Renal cortex interstitium (tissue), 11 donors: Measurements from ENCODE around the gene APOA4. TPM values are rescaled to one million over a fixed set of nuclear protein-coding genes. Genes with fewer than 3 reads are reported as not detected.

ENCODE experiments used
- DNase-seq, 11 donors: peaks; one replicate each; pipeline ENCODE4 v3.0.0-alpha.2; 2013; ENCODE audit warnings: low read depth in 9 of 11, low spot score in 4 of 11; ENCODE audit errors: extremely low read depth in 1 of 11
- polyA plus RNA-seq, 3 donors: library from polyadenylated mRNA; unstranded; fragments of 120-200 nt; gene quantifications; one replicate each; pipeline ENCODE4 v1.2.1, GENCODE V29; 2013; ENCODE audit not compliant: insufficient read length in 3 of 3

The APOA4 gene
- polyA plus RNA-seq, 3 donors, result 1.5 TPM; not detected in 2

DNA sequence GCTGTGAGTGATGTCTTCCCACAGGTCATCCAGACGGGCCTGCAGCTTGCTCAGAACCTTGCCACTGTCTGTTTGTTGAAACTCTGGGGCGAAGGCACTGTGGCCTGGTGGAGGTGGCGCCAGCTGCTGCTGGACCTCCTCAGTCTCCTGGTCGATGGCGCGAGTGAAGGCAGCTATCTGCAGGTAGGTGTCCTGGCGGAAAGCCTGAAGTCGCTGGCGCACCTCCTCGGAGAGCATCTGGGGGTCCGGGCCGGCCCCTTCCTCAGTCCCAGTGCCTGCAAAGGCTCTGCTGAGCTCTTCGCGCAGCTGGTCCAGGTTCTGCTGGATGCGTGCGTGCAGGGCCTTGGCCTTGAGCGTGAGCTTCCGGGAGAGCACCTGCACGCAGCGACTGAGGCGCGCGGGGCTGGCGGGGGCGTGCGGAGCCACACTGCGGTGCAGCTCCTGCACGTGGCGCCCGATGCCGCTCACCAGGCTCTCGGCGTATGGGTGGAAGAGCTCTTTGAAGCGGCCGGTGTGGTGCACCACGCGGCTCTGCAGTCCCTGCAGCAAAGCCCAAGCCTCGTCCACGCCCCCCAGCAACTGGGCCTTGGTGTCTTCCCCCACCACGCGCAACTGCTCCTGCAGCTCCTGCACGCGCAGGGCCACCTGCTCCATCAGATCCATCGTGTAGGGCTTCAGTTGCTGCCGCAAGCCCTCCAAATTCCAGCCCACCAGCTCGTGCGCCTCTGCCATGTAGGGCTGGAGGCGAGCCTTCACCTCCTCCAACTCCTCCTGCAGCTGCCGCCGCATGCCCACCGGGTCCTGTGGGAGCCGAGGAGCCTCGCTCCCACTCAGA, 32.7 kb downstream of the APOA4 start:
- no peak for DNase-seq

GRCh38 chr11:116788975-116789374, 34.1 kb downstream of the APOA4 start:
- no peak for DNase-seq

DNA sequence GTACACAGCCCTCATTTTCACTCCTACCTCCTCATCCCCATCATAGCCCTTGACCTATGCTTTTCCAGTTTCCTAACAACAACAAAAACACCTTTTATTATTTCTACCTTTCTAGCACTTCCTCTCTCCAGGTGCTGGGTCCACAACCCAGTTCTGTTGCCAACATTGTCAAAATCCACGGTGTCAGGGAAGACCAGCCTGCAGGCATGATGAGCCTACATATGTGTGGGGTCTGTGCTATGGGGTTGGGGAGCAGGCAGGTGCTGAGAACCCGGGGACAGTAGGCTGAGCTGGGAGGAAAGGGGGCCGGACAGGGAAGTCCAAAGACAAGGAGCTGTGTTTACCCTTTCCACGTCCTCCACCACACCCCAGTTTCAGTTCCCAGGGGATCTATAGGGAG, 34.6 kb downstream of the APOA4 start:
- DNase-seq, result no peak

- DNase-seq, result peak; percentile 46 to 77 (median 70)
Measured at GRCh38 chr11:116787786-116788486, 35.2 kb downstream of the APOA4 start, which contains the start of gene ZPR1. Gene ZPR1 (minus strand): TSS chr11:116788023. CDS start chr11:116787990, 33 bp downstream.

- peak in 1 of 11 donors; percentile 8 for DNase-seq
Measured at GRCh38 chr11:116787436-116787785, 35.7 kb downstream of the APOA4 start.

GRCh38 chr11:116786966-116787365, 36.1 kb downstream of the APOA4 start:
- DNase-seq, result no peak

GRCh38 chr11:116786326-116786725, 36.8 kb downstream of the APOA4 start:
- DNase-seq, result no peak

GRCh38 chr11:116782728-116783127, 40.4 kb downstream of the APOA4 start:
- DNase-seq, result no peak

GRCh38 chr11:116778556-116778955, 44.5 kb downstream of the APOA4 start:
- DNase-seq, result no peak

GRCh38 chr11:116777056-116777455, 46.0 kb downstream of the APOA4 start:
- DNase-seq, result no peak

DNA sequence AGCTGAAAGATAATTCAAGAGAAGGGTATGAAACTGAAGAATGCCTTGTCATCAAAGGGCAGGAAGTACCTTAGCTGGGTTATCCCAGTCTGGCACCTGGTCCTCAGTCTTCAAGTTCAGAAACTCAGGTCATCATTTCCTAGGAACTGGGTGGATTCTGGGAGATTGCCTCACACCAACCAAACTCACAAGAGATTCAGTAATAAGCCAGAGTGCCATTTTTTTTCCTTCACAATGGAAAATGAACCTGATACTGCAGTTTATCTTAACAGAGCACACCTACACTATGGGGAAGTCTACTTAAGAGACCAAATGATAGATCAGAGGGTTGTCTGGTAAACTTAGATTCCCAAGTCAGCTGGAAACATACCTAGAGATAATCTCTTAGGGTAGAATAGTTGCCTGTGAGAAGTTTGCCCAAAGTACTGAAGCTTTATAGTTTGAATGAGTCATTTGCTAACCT, 46.6 kb downstream of the APOA4 start:
- DNase-seq, result no peak

GRCh38 chr11:116775975-116776374, 47.1 kb downstream of the APOA4 start:
- no peak for DNase-seq

- DNase-seq, result no peak
Measured at GRCh38 chr11:116774661-116775060, 48.4 kb downstream of the APOA4 start.

- DNase-seq, result peak in 2 of 11 donors; percentile 31 to 56
Measured at GRCh38 chr11:116773203-116774097, 49.7 kb downstream of the APOA4 start.

- DNase-seq, result peak in 9 of 11 donors; percentile 82 to 89 (median 86)
Measured at GRCh38 chr11:116772443-116773202, 50.5 kb downstream of the APOA4 start, which contains the start of gene BUD13. Gene BUD13 (minus strand): TSS chr11:116772987. CDS start chr11:116772964, 23 bp downstream.

DNA sequence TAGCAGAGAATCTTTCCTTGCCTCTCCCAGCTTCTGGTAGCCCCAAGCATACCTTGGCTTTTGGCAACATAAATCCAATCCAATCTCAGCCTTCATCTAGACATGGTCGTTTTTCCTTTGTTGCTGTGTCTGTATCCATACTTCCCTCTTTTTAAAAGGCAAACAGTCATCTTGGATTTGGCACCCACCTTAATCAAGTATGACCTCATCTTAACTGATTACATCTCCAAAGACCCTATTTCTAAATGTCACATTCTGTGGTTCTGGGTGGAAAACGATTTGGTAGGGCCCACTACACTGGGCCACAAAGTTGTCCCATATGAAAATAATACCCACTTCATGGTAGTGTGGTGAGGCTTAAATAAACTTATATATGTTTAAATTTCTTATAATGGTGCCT, 51.2 kb downstream of the APOA4 start:
- no peak for DNase-seq
